ENCODE data around the gene SLFN12L.

SLFN12L gene

GRCh38 chr17:35428229-35428628, 109.2 kb downstream of the SLFN12L start:
- DNase-seq, result no peak

- DNase-seq, result no peak
Measured at GRCh38 chr17:35423761-35424160, 113.7 kb downstream of the SLFN12L start.
